Measurements from ENCODE around the gene ATP13A2.

The ATP13A2 gene

DNA sequence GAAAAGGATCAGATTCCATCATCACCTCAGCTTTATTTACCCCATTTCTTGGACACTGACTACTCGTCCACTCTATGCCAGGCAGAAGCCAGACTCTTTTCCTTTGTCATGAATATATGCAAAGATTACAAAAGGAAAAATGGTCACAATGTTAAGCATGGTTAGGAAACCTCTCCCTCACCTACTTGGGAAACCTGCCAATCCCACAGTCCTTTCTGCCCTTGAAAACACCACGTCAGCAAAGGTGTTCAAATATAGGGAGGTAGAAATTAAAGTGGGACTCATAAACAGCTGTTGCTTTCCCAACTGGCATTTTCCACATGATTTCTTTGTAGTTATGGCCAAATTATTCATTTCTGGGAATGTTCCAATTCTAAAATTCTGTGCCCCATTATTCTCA, 16.2 kb upstream of the ATP13A2 start:
- no peak for DNase-seq

DNA sequence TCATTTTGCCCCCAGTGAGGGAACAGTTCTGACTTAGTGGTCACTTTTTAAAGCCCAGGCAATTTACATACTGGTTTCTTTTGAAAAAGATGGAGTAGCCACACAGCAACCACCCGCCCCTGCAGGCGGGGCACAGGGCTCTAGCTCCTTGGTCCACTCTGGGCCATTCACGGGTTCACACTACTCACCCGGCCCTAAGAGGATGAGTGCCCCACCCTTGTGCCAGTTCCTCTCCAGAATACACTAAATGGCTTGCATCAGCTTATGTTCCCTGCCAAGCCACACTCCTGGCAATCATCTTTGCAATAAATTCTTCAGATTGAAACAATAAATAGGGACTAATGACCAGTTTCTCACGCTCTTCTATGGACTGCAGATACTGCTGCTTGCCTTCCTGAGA, 15.7 kb upstream of the ATP13A2 start:
- DNase-seq = no peak

DNA sequence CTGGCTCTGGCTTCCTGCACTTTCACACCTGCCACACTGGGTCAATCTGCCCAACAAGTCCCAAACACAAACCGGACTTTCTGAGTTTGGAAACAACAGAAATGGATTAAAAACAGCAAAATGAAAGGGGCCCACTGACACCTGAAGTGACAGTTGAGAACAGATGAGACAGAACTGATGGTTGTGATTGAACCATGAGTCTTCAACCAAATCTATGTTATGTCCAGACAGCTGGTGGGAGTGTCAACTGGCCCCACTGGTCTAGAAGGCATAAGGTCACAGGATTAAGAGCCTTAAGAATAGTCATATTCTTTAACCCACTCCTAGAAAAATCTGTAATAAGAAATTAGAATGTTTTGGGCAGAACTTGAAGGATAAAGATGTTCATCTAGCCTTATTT, 13.0 kb upstream of the ATP13A2 start:
- no peak for DNase-seq

DNA sequence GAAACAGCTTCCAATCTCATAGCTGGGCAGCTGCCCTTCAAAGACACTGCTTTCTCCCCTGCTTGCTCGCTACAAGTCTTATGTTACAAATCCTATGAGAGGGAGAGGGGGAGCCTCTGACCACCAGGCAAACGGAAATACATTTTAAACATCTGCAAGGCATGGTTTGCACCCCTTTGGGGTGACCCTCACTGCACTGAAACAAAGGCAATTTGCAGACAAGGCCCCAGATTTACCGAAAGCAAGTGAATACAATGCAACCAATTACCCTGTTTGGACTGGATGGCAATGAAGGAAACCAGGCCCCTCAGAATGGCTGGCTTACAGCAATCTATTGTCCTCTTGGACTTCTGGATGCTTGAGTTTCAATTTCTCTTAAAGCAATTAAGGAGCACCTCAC, 11.8 kb upstream of the ATP13A2 start:
- no peak for DNase-seq

DNA sequence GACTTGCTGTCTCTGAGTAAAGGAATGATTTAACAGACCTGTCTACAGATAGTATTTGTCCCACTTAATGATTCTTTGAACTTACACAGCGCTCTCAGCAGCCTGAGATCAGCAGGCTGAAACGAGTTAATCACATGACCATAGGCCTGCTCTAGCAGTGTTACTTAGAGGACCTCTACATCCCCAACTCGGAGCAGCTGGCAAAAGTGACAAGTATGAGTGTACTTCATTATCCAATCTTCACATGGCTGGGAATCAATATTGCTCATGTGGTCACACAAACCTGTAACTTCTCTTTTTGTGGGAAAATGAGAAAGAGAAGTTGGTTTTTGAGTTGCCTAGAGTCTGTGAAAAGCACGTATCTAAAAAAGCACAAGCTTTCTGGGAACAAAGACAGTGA, 11.4 kb upstream of the ATP13A2 start:
- no peak for DNase-seq

DNA sequence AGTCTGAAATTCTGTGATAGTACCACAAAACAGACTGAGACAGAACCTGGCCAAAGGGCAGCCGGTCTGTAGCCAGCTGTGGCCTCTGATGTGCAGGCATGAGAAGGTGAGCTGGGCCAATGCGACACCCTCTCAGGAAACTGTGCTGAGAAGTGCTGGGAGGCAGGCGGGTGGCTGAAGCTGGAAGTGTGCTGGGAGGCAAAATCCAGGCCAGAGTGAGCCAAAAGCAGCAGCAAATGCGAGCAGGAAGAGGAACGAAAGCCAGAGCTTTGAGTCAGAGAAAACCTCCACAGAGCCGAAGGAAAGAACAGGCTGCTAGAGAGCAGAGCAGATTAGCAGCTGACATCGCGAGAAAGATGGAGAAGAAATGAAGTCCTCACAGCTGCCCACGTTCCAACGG, 10.2 kb upstream of the ATP13A2 start:
- no peak for DNase-seq

DNA sequence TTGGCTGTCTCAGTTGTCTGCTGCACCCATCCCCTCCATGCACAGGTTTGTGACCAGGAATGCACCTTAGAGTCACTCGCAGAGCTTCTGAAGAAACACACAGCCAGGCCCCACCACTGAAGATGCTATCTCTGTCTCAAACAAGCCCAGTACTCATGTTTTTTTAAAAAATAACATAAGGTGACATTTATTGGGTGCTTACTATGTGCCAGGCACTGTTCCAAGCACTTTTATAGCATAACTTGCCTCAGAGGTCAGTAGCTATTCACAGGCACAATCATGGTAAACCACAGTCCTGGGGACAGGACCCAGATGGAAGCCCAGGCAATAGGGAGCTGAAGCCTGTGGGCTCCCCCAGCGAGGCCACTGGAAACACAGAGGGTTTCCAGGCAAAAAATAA, 8.8 kb upstream of the ATP13A2 start:
- DNase-seq = no peak

DNA sequence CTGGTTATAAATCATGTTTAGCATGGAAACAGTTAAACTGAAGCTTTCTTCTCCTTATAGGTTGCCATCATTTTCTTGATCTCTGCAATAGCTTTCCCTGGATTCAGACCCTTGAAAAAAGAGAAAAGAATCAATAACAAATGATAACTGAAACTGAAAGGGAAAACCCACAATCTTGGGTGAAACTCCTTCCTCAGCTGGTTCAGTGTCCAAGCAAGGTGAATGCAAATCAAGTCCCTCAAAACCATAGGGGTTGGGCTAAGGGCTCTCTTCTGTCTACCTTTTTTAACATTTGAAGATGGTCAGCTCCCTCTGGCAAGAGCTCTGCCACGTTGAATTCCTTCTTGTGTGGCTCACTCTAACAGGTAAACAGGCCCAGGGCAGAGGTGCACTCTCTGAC, 7.1 kb upstream of the ATP13A2 start:
- no peak for DNase-seq

DNA sequence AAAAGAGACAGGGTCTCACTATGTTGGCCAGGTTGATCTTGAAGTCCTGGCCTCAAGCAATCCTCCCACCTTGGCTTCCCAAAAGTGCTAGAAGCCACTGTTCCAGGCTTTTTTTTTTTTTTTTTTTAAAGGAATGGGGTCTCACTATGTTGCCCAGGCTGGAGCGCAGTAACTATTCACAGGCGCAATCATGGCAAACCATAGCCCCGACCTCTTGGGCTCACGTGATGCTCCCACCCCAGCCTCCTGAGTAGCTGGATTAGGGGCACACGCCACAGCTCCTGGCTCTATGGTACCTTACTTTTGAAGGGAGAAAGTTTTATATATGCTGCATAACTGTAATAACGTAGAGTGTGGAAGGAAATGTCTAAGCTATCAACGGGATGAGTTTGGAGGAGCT, 5.7 kb upstream of the ATP13A2 start:
- DNase-seq = no peak

DNA sequence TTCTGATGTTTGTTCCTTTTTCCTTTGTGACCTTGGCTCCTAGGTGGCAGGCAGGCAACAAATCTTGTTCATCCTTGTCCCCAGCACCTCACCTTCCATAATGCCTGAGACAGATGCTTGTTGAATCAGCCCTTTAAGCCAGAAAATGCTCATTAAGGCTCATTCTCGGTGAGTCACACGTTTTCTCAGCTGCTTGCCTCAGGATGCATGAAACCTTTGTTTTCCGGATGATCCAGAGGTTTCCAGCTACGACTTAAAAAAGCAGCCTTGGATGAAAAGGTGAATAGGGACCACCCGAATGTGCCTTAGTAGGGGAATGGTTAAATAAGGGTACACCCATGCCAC, 4.6 kb upstream of the ATP13A2 start:
- DNase-seq = no peak

DNA sequence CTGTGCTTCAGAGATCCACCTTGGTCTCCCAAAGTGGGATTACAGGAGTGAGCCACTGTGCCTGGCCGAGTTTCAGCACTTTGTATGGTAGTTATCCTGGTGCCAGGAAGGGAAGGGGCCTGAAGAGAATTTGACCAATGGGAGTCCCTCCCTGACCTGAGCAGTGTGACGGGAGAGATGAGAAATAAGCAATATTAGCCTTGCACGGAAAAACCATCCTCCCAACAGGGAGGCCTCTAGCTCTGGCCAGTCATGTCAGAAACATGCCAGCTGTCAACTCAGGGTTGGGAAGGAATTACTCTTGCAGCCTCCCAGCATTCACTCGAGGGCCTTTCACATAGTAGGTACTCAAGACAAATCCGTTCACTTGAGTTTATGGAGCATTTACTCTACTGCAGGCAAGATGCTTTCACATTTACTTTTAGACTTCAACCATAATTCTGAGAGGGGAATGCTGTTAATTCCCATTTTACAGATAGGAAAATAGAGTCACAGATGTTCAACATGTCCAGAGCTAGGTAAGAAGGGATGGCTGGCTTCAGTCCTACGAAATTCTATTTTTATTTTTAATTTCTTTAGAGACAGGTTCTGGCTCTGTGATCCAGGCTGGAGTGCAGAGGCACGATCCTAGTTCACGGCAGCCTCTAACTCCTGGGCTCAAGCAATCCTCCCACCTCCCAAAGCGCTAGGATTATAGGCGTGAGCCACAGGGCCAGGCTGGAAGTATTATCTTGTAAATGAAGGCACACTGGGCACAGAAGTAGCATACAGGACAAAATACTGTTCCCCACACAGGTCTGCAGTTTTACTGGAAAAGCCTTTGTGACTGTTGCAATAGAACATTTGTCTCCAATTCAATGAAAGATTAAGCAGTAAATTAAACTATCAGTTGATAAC, 3.2 kb upstream of the ATP13A2 start:
- DNase-seq = no peak

DNA sequence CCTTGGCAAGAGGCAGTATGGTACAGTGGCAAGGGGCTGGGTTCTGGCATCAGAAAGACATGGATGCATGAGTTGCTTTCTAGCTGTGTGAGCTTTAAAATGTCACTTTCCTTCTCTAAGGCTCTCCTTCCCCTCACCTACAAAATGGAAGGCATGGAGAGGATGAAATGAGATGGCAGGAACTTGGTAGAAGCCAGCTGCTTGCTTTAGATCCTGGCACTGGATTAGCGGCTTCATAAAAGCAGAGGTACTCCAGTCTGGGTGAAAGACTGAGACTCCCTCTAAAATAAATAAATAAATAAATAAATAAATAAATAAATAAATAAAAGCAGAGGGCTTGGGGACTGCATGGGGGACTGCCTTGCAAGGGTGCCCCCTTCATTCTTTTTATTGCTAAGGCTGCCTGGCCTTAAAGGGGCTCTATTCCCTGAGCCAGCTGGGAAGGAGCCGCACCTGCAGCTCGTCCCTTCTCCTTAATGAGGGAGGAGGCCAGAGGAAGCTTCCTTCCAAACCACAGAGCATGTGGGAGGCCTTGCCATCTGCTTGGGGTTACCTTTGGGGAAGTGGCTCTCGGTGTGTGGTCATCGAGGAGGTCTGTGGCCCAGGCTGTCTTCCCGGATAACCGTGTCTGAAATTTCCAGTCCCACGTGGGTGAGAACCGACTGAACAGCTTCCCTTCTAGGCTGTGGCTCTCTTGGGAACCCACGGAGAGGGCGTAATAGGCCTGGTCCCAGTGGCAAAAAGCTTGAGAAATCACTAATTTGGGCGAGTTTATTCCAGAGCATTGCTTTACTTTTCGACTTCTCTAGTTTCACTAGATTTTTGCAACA, 2.0 kb upstream of the ATP13A2 start:
- no peak for DNase-seq

DNA sequence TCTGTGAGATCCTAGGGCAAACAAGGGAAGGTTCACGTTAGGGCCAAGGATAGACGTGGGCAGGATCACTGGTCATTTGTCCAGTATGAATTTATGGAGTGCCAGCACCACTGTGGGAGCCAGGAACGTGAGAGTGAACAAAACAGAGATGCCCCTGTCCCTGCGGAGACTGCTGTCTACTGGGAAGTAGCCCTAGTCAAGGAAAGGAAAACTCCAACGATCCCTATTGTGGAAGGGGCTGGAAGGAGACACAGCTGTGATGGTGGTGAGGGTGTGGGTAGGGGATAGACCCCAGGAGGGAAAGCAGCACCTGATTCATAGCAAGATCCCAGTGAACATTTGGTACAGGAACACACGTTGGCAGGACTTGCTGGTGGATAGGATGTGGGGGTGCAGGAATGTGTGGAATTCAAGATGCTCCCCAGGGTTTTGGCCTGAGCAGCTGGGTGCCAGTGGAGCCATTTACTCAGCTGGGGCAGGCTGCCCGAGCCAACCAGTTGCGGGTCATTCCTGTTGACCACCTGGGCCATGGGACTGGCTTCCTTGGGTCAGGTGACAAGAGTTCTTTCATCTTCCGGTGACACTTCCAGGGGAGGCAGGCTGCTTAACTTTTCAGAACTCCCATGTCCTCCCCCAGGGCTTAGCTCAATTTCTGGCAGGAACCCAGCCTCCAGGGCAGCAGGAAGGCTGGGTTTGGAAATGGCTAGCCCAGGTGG, 1.2 kb upstream of the ATP13A2 start:
- no peak for DNase-seq

DNA sequence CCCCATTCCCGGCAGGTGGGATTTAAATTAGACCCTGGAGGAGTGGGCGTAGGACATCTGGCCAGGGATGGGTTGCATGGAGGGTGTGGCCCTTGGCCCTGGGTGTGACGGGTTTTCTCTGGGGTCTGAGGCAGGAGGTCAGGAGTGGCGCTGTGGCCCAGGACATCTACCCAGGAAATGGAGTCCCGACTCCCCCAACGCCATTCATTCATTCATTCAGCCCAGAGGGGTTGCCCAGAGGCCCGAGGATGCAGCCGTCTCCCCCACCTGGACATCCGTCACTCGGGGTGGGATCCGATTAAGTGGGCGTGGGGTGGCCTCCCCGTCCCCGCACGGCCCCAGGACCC, 663 bp downstream of the ATP13A2 start:
- DNase-seq = peak; percentile 27

DNA sequence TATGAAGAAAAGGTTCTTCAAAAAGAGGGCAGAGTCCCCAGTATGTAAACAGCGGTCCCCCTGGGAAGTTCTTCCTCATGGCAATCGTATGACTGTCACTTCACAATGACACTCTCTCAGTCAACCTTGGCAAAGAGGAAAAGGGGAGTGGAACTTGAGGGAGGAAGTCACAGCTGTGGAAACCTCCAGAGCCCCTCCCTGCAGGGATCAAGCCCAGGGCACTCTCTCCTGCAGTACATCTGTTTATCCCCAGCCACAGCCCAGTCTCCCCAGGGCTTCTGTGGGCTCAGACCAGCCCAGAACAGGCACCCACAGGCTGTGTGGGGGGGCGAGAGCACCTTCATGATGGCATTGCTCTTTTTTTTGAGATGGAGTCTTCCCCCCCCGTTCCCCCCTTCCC, 2.0 kb downstream of the ATP13A2 start:
- DNase-seq = no peak

DNA sequence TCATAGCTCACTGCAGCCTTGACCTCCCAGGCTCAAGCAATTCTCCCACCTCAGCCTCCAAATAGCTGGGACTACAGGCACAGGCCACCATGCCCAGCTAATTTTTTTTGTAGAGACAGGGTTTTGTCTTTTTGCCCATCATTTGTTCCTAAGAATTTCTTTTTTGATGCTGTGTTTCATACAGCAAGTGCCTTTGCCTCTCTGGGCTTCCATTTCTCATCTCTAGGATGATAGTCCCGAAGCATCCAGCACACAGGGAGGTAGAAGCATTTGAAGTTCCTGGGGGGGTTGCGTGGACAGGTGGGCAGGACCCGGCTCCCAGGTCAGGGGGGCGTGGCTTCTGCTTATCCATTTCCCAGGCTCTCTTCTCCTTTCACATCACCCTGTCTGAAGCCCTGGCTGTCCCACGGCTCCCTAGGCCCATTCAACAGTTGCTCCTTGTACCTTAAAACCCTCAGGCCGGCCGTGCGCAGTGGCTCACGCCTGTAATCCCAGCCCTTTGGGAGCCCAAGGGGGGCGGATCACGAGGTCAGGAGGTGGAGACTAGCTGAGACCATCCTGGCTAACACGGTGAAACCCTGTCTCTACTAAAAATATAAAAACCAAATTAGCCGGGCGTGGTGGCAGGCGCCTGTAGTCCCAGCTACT, 3.4 kb downstream of the ATP13A2 start:
- no peak for DNase-seq

DNA sequence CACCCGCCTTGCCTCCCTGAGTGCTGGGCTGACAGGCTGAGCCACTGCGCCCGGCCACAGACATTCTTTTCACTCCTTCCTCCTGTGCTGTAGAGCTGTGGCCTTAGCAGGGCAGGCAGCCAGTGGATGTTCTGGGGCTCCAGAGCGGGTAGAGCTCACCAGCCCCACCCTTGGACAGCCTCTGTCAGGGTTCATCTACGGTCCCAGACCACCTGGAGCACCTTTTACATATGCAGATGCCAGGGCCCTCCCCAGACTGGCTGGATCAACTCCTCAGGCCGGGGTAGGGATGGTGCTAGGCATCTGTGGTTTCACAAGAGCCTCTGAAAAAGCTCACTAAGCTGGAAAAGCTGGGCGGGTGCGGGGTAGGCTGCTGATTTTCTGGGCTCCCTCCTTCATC, 4.6 kb downstream of the ATP13A2 start:
- DNase-seq = no peak

DNA sequence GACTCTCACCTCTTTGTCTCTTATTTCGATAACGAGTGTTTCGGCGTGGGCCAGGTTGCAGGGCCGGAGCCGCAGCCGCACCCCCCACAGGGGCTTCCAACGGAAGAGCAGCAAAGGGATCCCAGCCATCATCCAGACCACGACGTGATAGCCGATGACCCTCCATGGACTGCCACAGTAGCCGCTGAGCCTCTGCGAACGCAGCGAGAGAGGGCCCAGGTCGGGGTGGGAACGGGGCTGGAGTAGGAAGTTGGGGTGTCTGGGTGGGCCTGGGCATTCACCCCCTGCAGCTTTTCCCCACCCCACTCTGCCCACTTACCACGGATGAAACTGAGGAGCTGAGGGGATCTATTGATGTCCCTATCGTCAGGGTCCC, 6.4 kb downstream of the ATP13A2 start:
- no peak for DNase-seq

DNA sequence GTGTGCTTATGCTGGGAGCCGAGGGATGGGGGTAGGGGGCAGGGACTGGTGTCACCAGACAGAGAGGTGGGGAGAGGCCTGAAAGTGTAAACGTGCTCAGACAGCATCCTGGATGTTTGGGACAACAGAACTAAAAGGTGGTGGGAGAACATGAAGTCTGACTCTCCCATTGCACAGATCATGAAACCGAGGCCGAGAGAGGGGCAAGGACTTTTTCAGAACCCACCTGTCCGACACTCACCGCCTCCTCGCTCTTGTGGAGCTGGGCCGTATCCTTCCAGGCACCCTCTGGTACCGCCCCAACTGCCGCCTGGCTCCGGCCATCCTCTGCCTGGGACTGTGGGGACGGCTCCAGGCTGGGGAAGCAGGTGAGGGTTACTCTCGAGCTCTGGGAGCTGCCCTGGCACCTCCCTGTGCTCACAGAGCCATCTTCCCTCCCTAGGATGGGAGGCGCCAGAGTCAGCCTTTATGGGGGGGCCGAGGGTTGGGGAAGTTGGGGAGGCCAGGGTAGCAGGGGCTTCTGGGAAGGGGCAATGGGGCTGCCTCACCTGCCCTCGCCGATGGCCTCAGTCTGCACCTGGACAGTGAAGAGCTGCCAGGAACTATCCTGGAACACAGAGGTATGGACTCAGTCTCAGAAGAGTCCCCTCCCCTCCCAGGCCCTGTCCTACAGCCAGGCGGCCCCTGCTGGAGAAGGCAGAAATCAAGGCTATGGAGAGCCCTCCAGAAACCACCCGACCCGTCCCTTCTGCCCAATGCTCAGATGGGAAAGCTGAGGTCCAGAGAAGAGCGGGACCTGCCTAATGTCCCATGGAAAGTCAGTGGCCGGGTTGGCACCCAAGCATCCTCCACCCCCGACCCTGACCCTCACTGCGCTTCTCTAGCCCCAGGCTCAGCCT, 7.0 kb downstream of the ATP13A2 start:
- DNase-seq = no peak

DNA sequence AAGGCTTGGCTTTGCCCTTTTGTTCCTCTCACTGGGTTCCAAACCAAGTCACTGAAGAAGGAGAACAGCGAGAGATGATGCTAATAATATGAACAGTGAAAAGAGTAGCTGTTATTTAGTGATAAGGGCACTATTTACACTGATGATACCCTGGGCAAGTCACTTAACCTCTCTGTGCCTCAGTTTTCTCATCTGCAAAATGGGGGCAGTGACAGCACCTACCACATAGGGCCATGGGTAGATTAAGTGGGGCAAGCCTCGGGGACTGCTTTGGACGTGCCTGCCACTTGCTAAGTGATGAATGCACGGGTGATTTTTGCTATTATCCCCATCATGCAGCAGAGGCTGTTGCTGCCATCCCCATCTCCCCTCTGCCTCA, 9.2 kb downstream of the ATP13A2 start:
- no peak for DNase-seq

DNA sequence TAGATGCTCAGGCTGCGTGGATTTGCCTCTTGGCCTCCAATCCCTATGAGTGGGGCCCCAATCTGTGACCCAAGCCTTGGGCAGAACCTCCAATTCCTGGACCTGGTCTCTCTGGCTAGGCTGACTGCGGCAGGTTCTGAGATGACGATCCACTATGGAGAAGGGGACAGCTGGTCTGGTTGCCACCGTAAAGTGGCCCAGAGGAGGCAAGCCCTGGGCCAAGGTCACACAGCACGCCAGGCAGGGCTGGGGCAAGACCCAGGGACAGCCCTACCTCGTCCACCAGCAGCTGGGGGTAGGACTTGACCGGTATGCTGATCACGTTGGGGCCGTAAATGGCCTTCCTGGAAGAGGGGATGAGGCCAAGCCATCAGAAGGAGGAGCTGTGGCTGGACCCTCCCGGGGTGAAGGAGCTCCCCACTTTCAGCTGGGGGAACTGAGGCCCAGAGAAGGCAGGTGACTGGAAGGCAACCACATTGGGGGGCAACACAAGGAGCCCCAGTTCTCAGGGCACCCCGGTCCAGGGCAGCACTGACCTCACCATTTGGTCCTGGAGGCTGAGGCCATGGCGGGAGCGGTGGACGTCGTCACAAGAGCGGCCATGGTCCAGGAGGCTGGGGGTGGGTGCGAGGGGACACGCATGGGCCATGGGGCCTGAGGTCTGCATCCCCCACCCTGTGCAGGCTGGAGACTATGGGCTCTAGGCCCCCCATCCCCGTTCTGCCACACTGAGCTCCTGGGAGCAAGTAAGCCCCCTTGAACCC, 9.8 kb downstream of the ATP13A2 start:
- DNase-seq = no peak

DNA sequence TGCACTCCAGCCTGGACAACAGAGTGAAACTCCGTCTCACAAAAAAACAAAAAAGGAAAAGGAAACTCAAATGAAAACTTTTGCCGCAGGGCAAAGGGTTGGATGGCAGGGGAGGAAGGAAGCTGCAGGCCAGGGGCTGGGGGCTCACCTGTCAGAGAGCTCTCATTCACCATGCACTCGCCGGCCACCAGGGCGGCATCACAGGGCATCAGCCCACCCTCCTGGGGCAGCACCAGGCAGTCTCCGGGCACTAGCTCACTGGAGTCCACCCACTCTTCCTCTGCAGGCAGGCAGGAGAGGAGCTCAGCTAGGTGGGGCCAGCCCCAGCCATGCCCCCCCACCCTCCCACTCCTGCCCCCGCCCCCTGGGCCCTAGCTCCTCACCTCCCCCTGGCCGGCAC, 11.9 kb downstream of the ATP13A2 start:
- DNase-seq = no peak
